ENCODE data around the gene OPRL1. TPM values are rescaled to one million over a fixed set of nuclear protein-coding genes. Genes with fewer than 3 reads are reported as not detected.

OPRL1 gene
- total RNA-seq, 1 donor from 2014 or later: 1.4 TPM

DNA sequence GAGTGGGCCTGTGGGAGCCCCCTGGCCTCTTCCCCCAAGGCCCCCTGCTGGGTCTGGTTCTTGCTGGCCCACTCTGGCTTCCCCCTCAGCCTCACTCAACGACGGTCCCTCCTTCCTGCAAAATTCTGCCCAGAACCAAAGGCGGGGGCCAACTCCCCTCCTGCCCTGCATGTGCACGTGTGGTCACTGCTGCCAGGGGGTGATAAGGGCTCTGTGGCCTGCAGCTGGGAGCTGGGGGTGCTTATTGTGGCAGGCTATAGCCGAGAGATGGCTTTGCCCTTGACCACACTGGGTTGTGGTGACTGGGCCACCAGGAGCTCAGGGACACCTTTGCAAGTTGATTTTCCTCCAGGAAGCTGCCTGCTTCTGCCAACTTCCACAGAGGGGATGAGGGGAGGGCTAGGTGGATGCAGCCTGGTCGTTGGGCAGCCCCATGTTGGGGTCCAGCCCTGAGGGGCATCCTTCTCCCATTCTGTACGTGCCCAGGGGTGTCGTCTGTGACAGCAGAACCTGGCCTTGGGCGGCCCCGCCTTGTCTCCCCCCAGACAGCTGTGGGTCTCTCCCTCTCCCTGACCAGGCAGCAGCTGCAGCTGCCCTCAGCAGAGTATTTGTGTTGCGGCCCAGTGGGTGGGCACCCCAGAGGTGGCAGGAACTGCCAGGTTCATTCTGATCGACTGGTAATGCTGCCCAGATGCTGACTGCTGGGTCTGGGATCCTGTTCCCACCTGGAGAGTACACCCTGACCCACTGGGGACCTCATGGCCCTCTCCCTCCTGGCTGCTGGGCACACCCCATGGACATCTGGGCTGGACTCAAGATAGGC is 11.3 kb upstream of the OPRL1 start:
- ATAC-seq (ENCODE audit: low read depth) (no peak), DNase-seq (no peak)
- no peak for TF ChIP-seq CTCF (IDR thresholded peaks at IDR 0.05)
- Mint-ChIP-seq H3K9me3 (no peaks in the 10 kb centered on the region), H3K36me3 (ENCODE audit: low read depth) (peaks cover 14% of the 10 kb centered on the region), H3K4me3 (no peak overlapping the region), H3K27ac (no peak overlapping the region), H3K27me3 (no peaks in the 10 kb centered on the region), H3K4me1 (peaks cover 79% of the 10 kb centered on the region)
- intact Hi-C loops (cut with micrococcal nuclease): loop anchor here (1.0 to 10.0 kb wide), 2 partner anchors 29 to 444 kb away; partner anchors contain the start of gene GMEB2
- ChIA-PET CTCF (interaction anchor here (0.8 to 2.5 kb wide), 7 partner anchors 9 to 95 kb away, joined by 3 to 11 read pairs (median 3); partner anchors contain the start of genes LKAAEAR1 and RGS19), POLR2A (interaction anchor here (0.6 to 5.6 kb wide), 2 partner anchors 9 to 25 kb away, joined by 6 to 77 read pairs; partner anchors contain the start of genes OPRL1 and RGS19)

- ChIA-PET POLR2A (interaction anchor here (0.6 to 5.6 kb wide), 3 partner anchors 8 to 51 kb away, joined by 4 to 77 read pairs (median 6); partner anchors contain the start of genes OPRL1 and RGS19), CTCF (interaction anchor here (0.8 to 2.5 kb wide), 8 partner anchors 9 to 96 kb away, joined by 3 to 11 read pairs (median 3); partner anchors contain the start of genes LKAAEAR1 and RGS19)
- H3K27ac Mint-ChIP-seq: no peak overlapping the region
- no peaks in the 10 kb centered on the region for H3K27me3 Mint-ChIP-seq
- intact Hi-C loops (cut with micrococcal nuclease): loop anchor here (1.0 to 10.0 kb wide), 2 partner anchors 30 to 444 kb away; partner anchors contain the start of gene GMEB2
- no peak for TF ChIP-seq CTCF (IDR thresholded peaks at IDR 0.05)
- no peak overlapping the region for H3K4me3 Mint-ChIP-seq
- DNase-seq: no peak
- peaks cover 19% of the 10 kb centered on the region for H3K36me3 Mint-ChIP-seq (ENCODE audit: low read depth)
- peaks cover 73% of the 10 kb centered on the region for H3K4me1 Mint-ChIP-seq
- ATAC-seq (ENCODE audit: low read depth): no peak
- no peaks in the 10 kb centered on the region for H3K9me3 Mint-ChIP-seq
These were observed 10.7 kb upstream of the OPRL1 start for GRCh38 chr20:64069209-64069613.

- TF ChIP-seq CTCF (IDR thresholded peaks at IDR 0.05): no peak
- Mint-ChIP-seq H3K27ac (no peak overlapping the region), H3K36me3 (ENCODE audit: low read depth) (peaks cover 24% of the 10 kb centered on the region), H3K4me3 (no peak overlapping the region), H3K9me3 (no peaks in the 10 kb centered on the region), H3K27me3 (no peaks in the 10 kb centered on the region), H3K4me1 (peaks cover 71% of the 10 kb centered on the region)
- ChIA-PET CTCF (interaction anchor here (1.1 to 2.5 kb wide), 5 partner anchors 9 to 42 kb away, joined by 3 to 11 read pairs (median 3); partner anchors contain the start of genes LKAAEAR1 and RGS19), POLR2A (interaction anchor here (0.6 to 0.9 kb wide), 2 partner anchors 30 to 51 kb away, joined by 4 to 6 read pairs; no protein-coding TSS in a partner anchor)
- intact Hi-C loops (cut with micrococcal nuclease): loop anchor here (1.0 to 10.0 kb wide), 2 partner anchors 30 to 445 kb away; partner anchors contain the start of gene GMEB2
- ATAC-seq (ENCODE audit: low read depth) (no peak), DNase-seq (no peak)
These were observed 10.2 kb upstream of the OPRL1 start for GRCh38 chr20:64069614-64070243.

DNA sequence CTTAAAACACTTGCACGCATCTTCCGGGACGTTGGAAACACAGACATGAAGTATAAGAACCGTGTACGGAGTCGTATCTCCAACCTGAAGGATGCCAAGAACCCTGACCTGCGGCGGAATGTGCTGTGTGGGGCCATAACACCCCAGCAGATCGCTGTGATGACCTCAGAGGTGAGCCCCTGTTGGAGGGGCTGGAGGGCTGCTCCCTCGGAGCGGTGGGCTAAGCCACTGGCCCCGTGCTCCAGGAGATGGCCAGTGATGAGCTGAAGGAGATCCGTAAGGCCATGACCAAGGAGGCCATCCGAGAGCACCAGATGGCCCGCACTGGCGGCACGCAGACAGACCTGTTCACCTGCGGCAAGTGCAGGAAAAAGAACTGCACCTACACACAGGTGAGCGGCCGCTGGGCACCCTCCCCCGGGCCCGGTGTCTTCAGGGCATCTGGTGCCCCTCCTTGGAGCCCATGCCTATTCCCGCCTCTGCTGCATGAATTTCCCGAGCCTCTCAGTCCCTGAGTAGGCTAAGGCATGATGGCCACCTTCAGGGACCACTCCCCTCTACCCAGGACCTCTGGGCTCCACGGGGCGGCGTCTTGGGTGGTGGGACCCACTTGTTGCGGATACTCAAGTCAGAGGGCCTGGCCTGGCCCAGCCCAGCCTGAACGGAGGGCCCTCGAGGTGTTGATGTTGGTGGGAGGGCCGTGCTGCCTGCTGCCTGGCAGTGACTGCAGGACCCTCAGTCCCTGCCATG is 9.5 kb upstream of the OPRL1 start:
- Mint-ChIP-seq H3K4me1 (peaks cover 67% of the 10 kb centered on the region), H3K27ac (no peak overlapping the region), H3K4me3 (no peak overlapping the region), H3K36me3 (ENCODE audit: low read depth) (peaks cover 30% of the 10 kb centered on the region), H3K27me3 (no peaks in the 10 kb centered on the region), H3K9me3 (no peaks in the 10 kb centered on the region)
- intact Hi-C loops (cut with micrococcal nuclease): no loop called here
- no peak for TF ChIP-seq CTCF (IDR thresholded peaks at IDR 0.05)
- ChIA-PET POLR2A (interaction anchor here (0.9 kb wide), 1 partner anchor 31 kb away, joined by 4 read pairs; no protein-coding TSS in a partner anchor), CTCF (interaction anchor here (1.1 to 2.5 kb wide), 5 partner anchors 9 to 41 kb away, joined by 3 to 11 read pairs (median 3); partner anchors contain the start of genes LKAAEAR1 and RGS19)
- DNase-seq (no peak), ATAC-seq (ENCODE audit: low read depth) (no peak)

Data from activated B cell treated with CpG ODN at 0.5 μM for 24 hours (primary cell).